ENCODE data around the gene PCNT.

PCNT gene

GRCh38 chr21:46344219-46344915 lies 20.4 kb downstream of the PCNT start:
- DNase-seq: no peak

DNA sequence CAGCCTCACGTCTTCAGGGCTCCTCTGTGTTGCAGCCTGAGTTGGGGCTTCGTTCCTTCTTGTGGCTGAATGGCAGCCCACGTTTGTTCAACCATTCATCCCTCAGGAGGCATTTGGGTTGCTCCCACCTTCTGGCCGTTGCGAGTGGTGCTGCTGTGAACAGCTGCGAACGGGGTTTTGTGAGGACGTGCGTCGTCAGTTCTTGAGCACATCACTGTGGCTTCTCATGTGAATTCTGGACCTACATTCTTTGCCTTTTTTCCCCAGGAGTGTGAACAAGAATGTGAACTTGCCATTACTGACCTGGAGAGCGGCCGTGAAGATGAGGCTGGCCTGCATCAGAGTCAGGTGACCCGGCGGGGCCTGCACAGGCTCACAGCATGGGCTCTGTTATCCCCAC lies 21.9 kb downstream of the PCNT start:
- DNase-seq: no peak

GRCh38 chr21:46346296-46347202 lies 22.6 kb downstream of the PCNT start:
- DNase-seq: no peak

GRCh38 chr21:46347203-46347550 lies 23.2 kb downstream of the PCNT start:
- no peak for DNase-seq

- DNase-seq: no peak
Measured at GRCh38 chr21:46347791-46348381, 23.9 kb downstream of the PCNT start.

- no peak for DNase-seq
Measured at GRCh38 chr21:46349134-46349760, 25.3 kb downstream of the PCNT start.

DNA sequence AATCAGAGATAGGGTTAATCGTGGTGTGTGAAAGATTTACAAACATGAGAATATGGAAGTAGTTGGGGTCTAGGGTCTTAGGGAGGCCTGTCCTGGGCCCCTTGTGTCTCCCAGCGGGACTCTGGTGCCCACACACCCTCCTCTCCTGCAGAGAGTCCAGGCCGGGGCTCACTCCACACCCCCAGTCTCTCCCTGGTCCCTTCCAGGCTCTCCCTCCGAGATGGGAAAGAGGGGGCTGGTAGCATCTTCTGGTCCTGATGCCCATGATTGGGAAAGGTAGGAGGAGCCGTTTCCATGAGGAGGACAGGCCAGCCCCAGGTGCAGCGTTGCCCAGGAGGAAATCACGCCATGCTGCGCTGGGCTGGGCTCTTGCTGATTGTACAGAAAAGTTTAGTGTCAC lies 26.6 kb downstream of the PCNT start:
- no peak for DNase-seq

DNA sequence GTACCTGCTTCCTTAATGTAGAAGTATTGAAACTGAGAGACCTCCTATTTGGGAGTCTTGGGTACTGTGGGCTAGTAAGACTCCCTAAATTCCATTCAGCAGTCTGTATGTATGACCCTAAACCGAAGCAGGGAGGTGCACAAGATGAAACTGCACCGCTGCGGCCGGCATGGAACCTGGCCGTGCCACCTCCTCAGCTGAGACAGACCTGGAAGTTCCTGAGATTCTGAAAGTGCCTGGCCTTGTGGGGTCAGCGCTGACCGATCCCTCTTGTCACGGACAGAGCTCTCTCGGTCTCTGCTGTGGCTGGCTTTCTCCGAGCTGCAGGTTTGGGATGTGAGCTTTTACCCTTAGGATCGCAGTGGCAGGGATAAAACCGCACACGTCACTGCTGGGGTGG lies 27.0 kb downstream of the PCNT start:
- no peak for DNase-seq

DNA sequence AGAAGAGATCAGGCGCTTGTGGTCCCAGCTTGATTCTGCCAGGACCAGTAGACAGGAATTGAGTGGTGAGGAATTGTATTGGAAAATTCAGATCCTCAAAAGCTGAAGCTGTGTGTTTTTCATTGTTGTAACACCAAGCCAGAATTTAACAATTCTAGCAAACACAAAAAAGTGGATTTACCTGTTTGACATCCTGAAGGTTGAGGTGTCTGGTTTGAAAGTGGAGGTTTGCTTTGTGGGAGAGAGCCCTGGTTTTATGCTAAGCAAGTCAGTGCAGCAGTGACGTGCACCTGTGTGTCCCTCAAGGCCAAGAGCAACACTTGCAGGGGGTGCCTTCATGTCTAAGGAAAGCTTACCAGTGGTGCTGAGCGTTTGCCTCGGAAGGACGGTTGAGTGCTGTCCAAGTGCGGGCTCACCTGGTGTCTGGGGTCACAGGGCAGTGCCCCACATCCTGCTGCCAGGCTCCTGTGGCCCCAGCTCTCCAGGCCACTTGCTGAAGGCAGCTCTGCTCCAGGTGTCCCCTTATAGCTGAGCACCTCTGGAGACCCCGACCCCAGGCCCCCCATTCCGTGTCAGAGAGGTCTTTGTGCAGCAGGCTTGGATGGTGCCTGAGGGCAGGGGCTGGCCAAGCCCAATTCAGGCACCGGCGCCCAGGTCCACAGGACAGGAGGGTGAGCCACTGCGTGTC lies 27.7 kb downstream of the PCNT start:
- DNase-seq: no peak

DNA sequence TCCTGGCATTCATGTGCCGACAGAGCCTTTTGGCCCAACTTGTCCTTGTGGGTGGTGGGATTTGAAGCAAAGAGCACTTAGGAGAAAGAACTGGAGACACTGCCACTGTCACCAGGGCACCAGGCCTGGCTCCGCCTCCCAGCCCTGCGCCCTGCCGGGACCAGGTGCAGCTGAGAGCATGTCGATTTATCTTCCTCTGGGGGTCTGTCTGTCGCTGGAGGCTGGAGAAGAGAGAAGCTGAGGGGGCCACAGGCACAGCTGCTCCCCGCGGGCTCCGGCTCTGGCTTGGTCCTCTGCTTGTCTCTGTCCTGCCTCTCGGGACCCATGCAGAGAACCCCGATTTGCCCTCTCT lies 28.2 kb downstream of the PCNT start:
- DNase-seq: no peak

- DNase-seq: no peak
Measured at GRCh38 chr21:46352913-46353312, 29.0 kb downstream of the PCNT start.

- DNase-seq: no peak
Measured at GRCh38 chr21:46354046-46354445, 30.1 kb downstream of the PCNT start.

DNA sequence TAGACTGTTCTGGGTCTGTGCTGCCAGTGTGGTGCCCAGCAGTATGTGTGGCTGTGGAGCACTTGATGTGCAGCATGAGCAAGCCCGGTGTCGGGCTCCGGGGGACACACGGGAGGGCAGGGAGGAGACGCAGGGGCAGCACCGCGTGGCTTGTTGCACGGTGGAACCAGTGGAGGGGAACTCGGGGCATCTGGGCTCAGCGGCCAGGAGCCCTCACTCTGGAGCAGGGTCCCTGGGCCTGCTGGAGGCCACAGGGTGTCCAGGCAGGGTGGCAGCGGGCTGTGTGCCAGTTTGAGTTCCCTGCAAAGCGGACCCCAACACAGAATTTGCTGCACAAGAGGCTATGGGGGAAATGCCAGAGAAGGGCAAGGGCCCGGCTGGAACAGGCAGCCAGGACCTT lies 30.6 kb downstream of the PCNT start:
- DNase-seq: no peak

DNA sequence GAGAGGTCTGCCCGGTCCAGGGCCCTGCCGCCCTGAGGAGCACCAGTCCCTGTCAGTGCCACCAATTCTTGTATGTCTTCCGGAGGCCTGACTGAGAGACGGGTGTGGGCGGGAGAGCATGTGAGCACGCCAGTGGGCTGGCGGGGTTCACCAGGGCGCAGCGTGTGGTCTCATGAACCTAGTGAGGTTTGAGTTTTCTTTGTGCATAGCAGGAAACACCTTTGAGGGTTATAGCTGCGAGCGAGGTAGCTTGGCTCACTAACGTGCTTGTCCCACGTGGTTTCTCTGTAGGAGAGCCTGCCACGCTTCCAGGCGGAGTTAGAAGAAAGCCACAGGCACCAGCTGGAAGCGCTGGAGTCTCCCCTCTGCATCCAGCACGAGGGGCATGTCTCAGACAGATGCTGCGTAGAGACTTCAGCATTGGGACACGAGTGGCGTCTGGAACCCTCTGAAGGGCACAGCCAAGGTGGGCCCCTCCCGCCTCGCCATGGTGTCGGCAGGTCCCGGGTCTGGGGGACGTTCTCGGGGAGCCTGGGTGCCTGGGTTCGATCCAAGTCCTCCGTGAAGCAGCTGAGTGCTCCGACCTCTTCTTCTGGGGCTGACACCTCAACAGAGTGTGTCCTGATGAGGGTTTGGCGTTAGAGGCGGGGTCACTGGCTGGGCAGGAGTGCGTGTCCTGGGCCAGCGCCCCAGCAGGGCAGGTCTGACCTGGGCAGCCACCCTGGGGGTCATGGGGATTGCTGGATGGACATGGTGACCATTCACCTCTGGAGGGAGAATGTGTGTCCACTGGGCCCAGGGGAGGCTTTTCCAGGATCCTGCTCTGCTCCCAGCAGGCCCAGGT lies 31.4 kb downstream of the PCNT start:
- no peak for DNase-seq

DNA sequence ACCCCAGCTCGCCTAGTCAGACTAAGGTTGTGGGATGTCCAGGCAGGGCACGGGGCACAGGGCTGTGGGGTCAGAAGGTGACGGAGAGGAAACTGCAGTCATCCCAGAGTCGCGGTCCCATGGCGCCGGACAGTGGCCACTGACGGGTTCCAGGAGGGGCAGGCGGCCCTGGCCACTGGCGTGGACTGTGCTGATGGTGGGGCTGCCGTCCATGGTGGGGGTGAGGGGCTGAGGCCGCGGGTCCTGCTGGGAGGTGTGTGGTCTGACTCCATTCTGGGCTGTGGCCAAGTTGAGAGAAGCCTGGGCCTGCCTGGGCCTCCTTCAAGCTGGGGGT lies 32.0 kb downstream of the PCNT start:
- no peak for DNase-seq

GRCh38 chr21:46356494-46357334 lies 32.8 kb downstream of the PCNT start:
- no peak for DNase-seq

GRCh38 chr21:46357335-46357604 lies 33.3 kb downstream of the PCNT start:
- no peak for DNase-seq

DNA sequence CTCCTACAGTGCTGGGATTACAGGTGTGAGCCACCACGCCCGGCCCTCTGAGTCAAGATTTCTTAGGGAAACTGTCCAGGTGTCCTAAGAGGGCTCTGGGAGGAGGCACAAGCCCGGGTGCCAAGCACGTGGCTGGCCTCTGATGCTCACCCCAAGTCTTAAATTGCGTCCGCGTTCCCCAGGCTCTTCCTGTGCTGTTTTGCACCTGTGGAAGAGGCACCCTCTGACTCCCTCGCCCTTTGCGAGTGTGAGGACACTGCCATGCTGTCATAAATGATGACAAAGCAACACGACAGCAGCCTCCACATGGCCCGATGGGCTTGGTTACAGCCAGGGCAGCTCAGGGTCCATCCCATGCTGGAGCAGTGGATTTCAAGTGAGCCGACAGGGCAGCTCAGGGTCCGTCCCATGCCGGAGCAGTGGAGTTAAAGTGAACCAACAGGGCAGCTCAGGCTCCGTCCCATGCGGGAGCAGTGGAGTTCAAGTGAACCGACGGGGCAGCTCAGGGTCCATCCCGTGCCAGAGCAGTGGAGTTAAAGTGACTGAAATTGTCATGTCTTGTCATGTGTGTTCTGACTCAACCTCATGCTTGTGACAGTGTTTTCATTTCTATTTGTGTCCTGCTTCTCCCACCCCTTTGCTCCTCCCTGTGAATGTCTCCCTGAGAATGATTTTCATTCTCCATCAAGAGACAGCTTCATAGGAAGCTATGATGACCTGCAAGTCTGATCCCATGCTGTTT lies 33.9 kb downstream of the PCNT start:
- DNase-seq: no peak

- DNase-seq: no peak
Measured at GRCh38 chr21:46361176-46361575, 37.2 kb downstream of the PCNT start.

GRCh38 chr21:46361935-46362334 lies 38.0 kb downstream of the PCNT start:
- no peak for DNase-seq

DNA sequence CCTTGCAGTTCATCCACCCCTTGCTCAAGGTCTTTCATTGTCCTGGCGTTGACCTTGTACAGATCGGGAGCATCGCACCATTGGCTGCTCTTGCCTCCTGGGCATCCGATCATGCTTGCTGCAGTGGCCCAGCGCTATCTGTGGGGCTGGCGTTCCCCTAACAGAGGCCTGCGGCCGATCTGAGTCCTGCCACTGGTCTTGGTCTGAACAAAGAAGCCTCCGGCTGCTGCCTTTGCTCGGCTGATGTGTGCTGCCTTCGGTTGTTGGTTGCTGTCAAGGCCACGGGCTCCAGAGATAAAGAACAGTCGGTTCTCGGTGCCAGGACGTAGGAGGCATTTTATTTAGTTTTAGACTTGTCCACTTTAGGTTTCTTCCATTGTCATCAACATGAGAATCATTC lies 39.0 kb downstream of the PCNT start:
- no peak for DNase-seq

All from fibroblast of skin of right biceps (primary cell).